Right cardiac atrium (tissue), 5 donors: Measurements from ENCODE around the gene YJEFN3. TPM values are rescaled to one million over a fixed set of nuclear protein-coding genes. Genes with fewer than 3 reads are reported as not detected.

Experiments used
- ATAC-seq, 2 donors: fragments of 200-7000 bp; cut with Tn5 transposase; one replicate each; pipeline versions ENCODE4 v1.8.0 to v1.9.1; 2020; ENCODE audit warnings: moderate library complexity in 2 of 2, mild to moderate bottlenecking in 1 of 2
- DNase-seq, 3 donors: peaks; one replicate each; pipeline ENCODE4 v3.0.0-alpha.2; 2020
- H3K27ac ChIP-seq: one replicate; pipeline ENCODE4 v1.5.1; 2013; ENCODE audit warnings: mild to moderate bottlenecking, low read length, control low read depth, moderate library complexity
- H3K27me3 ChIP-seq: one replicate; pipeline ENCODE4 v1.6.1; 2013; ENCODE audit not compliant: control insufficient read depth, insufficient read depth
- H3K4me1 ChIP-seq: one replicate; pipeline ENCODE4 v1.6.1; 2013; ENCODE audit warnings: low read length; ENCODE audit not compliant: control insufficient read depth, insufficient read depth
- H3K4me3 ChIP-seq: one replicate; pipeline ENCODE4 v1.5.1; 2013; ENCODE audit warnings: low read length, control low read depth
- H3K9me3 ChIP-seq: one replicate; pipeline ENCODE4 v1.6.1; 2013; ENCODE audit warnings: low read length; ENCODE audit not compliant: control insufficient read depth
- WGBS: extraction: QIAGEN DNeasy Blood & Tissue Kit; methylation state at CpG from one replicate; pipeline ENCODE4 v1.1.7; 2013; 5-methylcytosine and 5-hydroxymethylcytosine counted together
- intact Hi-C, 4 donors: fragments of 100-400 bp; cut with DNase I; formaldehyde crosslinking; loops; one replicate each; pipeline versions ENCODE4 v1.11.0 to v1.14.0; 2022 to 2023
- polyA plus RNA-seq: library from polyadenylated mRNA; stranded (reverse); fragments of 200-250 nt; gene quantifications from one replicate; pipeline ENCODE4 v1.2.3, GENCODE V29; 2013
- total RNA-seq, 4 donors: library from RNA; stranded (reverse); fragmentation: NEBNext Ultra II Directional; extraction: Animal tissue kit (Norgen Biotek cat#: 25700); gene quantifications; one replicate each; pipeline ENCODE4 v1.2.1, GENCODE V29; 2021
- donor health status: healthy with polysubstance abuse.
- donor health status: DM: no; HTN: yes; CAD: no.
- donor health status: DM: no; HTN: no; CAD: no.
- donor health status: DM: no; HTN: yes; CAD: no; lungs with severe emphysema.
- donor health status: DM: yes; HTN: yes; CAD: no.

The YJEFN3 gene
- total and polyA plus RNA-seq, 5 donors = 1.3 to 4.3 (median 1.7) TPM

DNA sequence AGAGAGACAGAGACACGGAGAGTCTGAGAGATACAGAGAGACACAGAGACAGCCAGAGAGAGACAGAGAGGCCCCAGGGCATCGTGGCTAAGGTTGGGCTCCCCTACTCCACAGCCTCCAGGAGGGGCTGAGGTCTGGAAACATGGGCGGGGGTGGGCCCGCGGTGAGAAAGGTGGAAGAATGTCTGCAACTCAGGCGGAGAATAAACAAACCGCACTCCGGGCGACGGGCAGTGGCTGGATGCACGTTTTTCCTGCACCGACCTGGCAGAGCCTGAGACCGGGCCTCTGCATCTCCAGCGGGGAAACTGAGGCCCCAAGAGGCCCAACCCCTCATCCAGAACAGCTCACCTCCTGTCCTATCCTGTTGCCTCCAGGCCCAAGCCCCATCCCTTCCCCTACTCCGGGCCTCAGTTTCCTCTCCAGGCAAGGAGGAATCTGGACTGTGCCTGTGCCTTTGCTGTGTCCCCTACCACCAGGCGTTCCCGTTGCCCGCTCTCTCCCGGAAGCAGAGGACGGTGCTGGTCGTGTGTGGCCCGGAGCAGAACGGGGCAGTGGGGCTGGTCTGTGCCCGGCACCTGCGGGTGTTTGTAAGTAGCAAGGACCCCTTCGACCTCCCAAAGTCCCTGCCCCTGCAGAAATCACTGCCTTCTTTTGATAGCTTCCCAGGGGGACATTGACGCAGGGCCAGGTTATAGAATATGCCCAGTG, 6.0 kb downstream of the YJEFN3 start:
- ATAC-seq (no peak), DNase-seq (no peak)
- 83% methylated on average over 27 of the region's 27 CpGs for WGBS
- Histone ChIP-seq H3K27me3 (no peaks in the 10 kb centered on the region), H3K4me1 (no peaks in the 10 kb centered on the region), H3K9me3 (no peaks in the 10 kb centered on the region), H3K4me3 (no peak overlapping the region), H3K27ac (no peak overlapping the region)
- intact Hi-C loops = loop anchor here (5.0 to 10.0 kb wide), 5 partner anchors 110 to 420 kb away; partner anchors contain the start of gene GMIP (in 1 of the 4)

DNA sequence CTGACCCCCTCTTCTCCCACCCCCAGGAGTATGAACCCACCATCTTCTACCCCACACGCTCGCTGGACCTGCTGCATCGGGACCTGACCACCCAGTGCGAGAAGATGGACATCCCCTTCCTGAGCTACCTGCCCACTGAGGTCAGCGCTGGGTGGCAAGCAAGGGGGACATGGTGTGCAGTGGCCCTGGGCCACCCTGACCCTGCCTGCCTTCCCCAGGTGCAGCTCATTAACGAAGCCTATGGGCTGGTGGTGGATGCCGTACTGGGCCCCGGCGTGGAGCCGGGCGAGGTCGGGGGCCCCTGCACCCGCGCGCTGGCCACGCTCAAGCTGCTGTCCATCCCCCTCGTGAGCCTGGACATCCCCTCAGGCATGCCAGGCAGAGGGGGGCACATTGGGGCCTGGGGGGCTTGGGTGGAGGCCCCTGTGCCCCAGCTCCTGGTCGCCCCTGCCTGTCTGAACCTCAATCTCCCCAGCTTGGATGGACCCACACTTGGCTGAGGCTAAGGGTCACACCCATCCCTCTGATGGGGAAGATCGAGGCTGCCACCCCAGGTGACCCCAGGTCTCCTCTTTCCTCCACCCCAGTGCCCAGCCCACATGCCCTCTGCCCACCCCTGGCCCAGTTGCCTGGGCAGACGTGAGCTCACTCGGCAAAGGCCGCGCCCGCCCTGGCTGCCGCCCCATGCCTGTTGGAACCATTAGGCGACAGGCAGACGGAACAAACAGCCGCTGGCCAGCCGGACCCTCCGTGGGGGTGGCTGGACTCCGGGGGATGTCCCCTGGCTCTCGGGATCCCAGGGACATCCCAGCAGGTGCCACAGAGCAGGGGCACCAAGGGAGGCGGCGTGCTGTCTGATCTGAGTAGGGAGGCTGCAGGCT, 6.8 kb downstream of the YJEFN3 start:
- ATAC-seq (no peak), DNase-seq (peak in 2 of 3 donors; percentile 46 to 60)
- no peak overlapping the region for H3K27ac ChIP-seq
- H3K27me3 ChIP-seq = no peaks in the 10 kb centered on the region
- peaks cover 2% of the 10 kb centered on the region for H3K4me1 ChIP-seq
- intact Hi-C loops = loop anchor here in 3 of 4 donors (10.0 kb wide), 3 partner anchors 109 to 419 kb away; partner anchors contain the start of gene GMIP (in 1 of the 3)
- 86% methylated on average over 34 of the region's 34 CpGs for WGBS
- no peak overlapping the region for H3K4me3 ChIP-seq
- no peaks in the 10 kb centered on the region for H3K9me3 ChIP-seq

DNA sequence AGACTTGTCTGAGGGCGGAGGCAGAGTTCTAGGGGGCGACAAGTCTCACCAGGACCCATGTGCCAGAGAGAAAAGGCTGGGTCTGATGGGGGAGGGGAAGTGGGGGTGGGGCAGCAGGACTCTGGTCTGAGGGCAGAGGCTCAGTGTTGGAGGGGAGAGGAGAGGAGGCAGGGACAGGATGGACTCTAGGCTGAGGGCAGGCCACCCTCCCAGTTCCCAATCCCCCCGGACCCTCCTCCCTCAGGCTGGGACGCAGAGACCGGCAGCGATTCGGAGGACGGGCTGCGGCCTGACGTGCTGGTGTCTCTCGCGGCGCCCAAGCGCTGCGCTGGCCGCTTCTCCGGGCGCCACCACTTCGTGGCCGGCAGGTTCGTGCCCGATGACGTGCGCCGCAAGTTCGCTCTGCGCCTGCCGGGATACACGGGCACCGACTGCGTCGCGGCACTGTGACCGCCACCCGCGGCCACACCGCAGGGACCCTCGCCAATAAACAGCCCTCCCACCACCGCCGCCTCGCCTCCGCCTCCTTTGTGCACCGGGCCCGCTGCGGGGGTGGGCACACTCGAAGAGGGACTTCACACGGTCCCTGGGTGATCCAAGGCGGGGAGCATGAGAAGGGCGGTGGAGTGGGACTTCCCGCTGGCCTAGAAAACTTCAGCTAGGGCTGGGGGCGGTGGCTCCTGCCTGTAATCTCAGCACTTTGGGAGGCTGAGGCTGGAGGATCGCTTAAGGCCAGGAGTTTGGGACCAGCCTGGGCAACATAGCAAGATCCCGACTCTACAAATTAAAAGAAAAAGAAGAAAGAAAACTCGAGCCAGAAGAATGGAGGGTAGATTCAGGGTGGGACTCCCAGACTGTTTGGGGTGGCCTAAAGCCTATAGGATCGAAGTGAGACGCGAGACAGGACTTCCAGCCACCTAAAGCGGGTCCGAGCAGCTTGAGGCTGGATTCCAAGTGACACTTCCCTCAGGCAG, 8.7 kb downstream of the YJEFN3 start:
- Histone ChIP-seq H3K27ac (no peak overlapping the region), H3K9me3 (no peaks in the 10 kb centered on the region), H3K4me1 (peaks cover 2% of the 10 kb centered on the region), H3K4me3 (no peak overlapping the region), H3K27me3 (no peaks in the 10 kb centered on the region)
- ATAC-seq (no peak), DNase-seq (peak in 1 of 3 donors; percentile 49)
- 29% methylated on average over 59 of the region's 59 CpGs for WGBS
- intact Hi-C loops = loop anchor here in 3 of 4 donors (10.0 kb wide), 3 partner anchors 107 to 417 kb away; partner anchors contain the start of gene GMIP (in 1 of the 3)

DNA sequence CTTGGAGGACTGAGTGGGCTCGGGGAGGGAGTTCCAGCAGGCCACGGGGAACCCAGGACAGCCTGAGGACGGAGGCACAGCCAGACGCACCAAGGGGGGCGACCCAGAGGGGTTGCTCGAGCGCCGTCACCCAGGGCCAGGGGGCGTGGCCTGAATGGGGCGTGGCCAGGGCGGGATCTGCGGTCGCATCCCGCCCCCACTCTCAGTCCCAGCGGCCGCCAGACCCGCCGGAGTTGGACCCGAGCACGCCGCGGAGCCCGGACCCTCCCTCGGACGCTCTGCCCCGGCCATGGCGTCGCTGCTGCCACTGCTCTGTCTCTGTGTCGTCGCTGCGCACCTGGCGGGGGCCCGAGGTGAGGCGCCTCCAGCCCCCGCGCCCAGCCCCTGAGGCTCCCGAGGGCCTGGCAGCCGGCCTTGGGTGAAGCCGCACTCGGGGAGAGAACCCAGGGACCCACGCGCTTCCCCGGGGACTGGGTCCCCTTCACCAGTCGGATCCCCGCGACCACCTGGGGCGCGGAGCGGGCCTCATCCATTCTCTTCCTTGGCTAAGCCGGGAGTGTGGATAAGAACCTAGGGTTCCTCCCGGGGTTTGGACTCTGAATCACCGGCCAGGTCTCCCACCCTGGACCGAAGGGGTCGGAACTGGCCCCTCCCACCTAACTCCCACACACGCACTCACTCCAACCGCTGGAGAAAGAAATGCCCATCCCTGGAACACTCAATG, 9.5 kb downstream of the YJEFN3 start, which contains the start of gene CILP2:
TSS of gene CILP2 (plus strand) at position 205 of the 724 bp plus-strand sequence. CDS start at position 290, 85 bp downstream.
- DNase-seq = peak; percentile 63 to 87 (median 86)
- Histone ChIP-seq H3K9me3 (no peaks in the 10 kb centered on the region), H3K27ac (no peak within 1 kb of the TSS), H3K27me3 (no peaks in the 10 kb centered on the region), H3K4me1 (peaks cover 2% of the 10 kb centered on the region), H3K4me3 (peak within 1 kb of the TSS; percentile 0)
- WGBS = 3% methylated on average over 56 of the region's 56 CpGs
- intact Hi-C loops = loop anchor here in 3 of 4 donors (10.0 kb wide), 3 partner anchors 107 to 417 kb away; partner anchors contain the start of gene GMIP (in 1 of the 3)
- ATAC-seq = peak; percentile 32 to 45

DNA sequence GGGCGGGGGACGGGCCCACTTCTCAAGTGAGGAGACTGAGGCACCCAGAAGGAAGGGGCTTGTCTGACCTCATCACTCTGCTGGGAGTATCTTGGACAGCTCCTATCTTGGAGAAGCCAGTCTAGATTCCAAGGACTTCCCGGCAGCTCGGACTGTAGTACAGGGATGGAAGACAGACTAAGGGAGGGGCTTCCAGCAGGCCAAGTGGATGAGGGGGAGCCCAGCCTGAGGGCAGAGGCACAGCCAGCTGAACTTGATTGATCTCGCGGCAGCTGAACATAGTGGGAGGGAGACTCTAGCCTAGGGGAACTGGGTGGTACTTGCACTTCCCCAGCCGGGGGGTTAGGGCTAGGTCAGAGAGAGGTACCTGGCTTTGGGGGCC, 10.1 kb downstream of the YJEFN3 start:
- H3K27me3 ChIP-seq = no peaks in the 10 kb centered on the region
- DNase-seq = peak in 1 of 3 donors; percentile 54

DNA sequence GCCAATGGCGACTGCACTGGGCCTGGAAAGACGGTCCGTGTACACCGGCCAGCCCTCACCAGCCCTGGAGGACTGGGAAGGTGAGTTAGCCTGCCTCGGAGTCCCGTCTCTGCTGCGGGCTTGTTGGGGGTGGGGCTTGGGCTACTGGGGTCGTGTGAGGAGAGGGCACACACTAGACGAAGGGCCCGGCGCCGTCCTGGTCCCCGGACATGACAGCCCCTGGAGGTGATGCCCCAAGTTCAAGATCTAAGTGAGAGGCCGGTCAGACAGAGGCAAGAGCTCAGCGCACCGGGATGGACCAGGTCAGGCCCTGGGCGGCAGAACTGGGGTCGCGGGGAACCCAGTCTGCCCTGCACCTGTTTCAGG, 11.0 kb downstream of the YJEFN3 start:
- no peak for ATAC-seq
- no peak overlapping the region for H3K4me3 ChIP-seq
- 35% methylated on average over 19 of the region's 19 CpGs for WGBS
- H3K9me3 ChIP-seq = no peaks in the 10 kb centered on the region
- no peak overlapping the region for H3K27ac ChIP-seq
- peaks cover 2% of the 10 kb centered on the region for H3K4me1 ChIP-seq
- peak in 1 of 3 donors; percentile 57 for DNase-seq
- no peaks in the 10 kb centered on the region for H3K27me3 ChIP-seq
- intact Hi-C loops = loop anchor here in 3 of 4 donors (10.0 kb wide), 3 partner anchors 105 to 415 kb away; partner anchors contain the start of gene GMIP (in 1 of the 3)

More for the DNA sequence above, 10.1 kb downstream of the YJEFN3 start:
- no peaks in the 10 kb centered on the region for H3K9me3 ChIP-seq
- no peak overlapping the region for H3K4me3 ChIP-seq
- 24% methylated on average over 7 of the region's 7 CpGs for WGBS
- ATAC-seq = peak in 1 of 2 donors; percentile 17
- H3K4me1 ChIP-seq = peaks cover 2% of the 10 kb centered on the region
- H3K27ac ChIP-seq = no peak overlapping the region
- intact Hi-C loops = loop anchor here in 3 of 4 donors (10.0 kb wide), 3 partner anchors 106 to 416 kb away; partner anchors contain the start of gene GMIP (in 1 of the 3)

DNA sequence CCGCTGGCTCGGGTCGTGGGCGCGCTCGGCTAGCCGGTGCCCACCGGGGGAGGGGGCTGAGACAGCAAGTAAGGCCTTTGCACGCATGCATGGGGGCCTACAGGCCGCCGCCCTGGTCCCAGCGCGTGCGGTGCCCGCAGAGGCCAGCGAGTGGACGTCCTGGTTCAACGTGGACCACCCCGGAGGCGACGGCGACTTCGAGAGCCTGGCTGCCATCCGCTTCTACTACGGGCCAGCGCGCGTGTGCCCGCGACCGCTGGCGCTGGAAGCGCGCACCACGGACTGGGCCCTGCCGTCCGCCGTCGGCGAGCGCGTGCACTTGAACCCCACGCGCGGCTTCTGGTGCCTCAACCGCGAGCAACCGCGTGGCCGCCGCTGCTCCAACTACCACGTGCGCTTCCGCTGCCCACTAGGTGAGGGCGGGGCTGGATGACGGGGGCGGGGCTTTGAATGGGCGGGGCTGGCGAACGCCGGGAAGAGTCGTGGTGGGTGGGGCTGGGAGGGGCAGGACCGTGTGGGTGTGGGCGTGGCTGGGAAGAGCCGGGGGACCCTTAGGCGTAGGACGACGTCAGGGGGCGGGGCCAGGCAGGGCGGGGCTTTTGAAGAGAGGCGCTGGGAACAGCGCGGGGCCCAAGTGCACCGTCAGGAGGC, 11.5 kb downstream of the YJEFN3 start:
- H3K9me3 ChIP-seq = no peaks in the 10 kb centered on the region
- WGBS = 10% methylated on average over 74 of the region's 74 CpGs
- intact Hi-C loops = no loop called here
- H3K27ac ChIP-seq = no peak overlapping the region
- no peaks in the 10 kb centered on the region for H3K27me3 ChIP-seq
- peaks cover 2% of the 10 kb centered on the region for H3K4me1 ChIP-seq
- DNase-seq (peak; percentile 82 to 90 (median 88)), ATAC-seq (peak; percentile 20 to 41)
- peak overlapping the region; percentile 8 for H3K4me3 ChIP-seq

DNA sequence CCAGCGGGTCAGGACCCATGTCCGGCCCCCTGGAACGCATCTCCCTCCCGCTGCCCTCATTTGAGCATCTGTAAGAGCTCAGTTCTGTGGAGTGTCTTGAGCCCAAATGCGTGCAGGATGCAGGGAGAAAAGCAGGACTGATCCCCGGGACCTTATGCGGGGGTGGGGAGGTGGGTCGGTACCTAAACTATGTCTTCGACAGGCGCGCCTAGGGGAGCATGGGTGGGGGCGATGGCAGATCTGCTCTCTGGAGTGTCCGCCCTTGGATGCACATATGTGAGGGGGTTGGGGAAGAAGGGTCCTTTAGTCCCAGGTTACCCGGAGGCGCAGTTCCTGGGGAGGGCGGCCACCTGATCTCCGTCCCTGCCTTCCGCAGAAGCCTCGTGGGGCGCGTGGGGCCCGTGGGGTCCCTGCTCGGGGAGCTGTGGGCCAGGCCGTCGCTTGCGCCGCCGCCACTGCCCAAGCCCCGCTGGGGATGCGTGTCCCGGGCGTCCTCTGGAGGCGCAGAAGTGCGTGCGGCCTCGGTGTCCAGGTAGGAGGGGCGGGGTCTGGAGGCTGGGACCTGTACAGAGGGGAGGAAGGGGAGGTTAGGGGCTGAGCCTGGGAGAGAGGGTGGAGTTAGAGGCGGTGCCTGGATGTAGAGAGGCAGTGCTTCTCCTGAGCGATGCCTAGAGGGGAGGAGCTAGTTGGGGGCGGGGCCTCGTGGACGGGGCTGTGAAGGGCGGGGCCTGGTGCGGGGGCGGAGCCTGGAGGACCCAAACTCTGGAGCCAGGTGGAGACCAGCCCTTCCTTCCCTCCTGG, 12.2 kb downstream of the YJEFN3 start:
- DNase-seq = peak in 1 of 3 donors; percentile 71
- WGBS = 4% methylated on average over 45 of the region's 45 CpGs
- peak overlapping the region; percentile 8 for H3K4me3 ChIP-seq
- H3K9me3 ChIP-seq = no peaks in the 10 kb centered on the region
- peak in 1 of 2 donors; percentile 23 for ATAC-seq
- H3K4me1 ChIP-seq = peaks cover 2% of the 10 kb centered on the region
- intact Hi-C loops = no loop called here
- H3K27ac ChIP-seq = no peak overlapping the region
- no peaks in the 10 kb centered on the region for H3K27me3 ChIP-seq

DNA sequence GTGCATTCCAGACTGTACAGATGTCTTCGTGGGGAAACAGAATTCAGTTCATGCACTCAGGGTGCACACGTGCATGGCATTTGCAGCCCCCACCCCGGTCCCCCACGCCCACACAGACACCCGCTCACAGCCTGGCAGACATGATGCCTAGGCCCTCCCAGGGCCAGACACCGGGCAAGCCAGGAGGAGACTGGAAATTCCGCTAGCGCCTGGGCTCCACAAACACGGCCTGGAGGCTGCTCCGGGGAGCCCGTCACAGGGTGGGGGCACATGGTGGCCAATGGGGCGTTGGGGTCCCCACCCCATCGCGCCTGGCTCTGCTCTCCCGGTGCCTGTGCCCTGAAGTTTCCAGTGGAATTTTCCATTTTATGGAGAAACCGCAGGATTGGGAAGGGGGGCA, 12.9 kb downstream of the YJEFN3 start:
- 82% methylated on average over 16 of the region's 16 CpGs for WGBS
- Histone ChIP-seq H3K4me3 (no peak overlapping the region), H3K9me3 (no peaks in the 10 kb centered on the region), H3K27me3 (no peaks in the 10 kb centered on the region), H3K4me1 (peaks cover 2% of the 10 kb centered on the region), H3K27ac (no peak overlapping the region)
- intact Hi-C loops = no loop called here
- DNase-seq (peak in 1 of 3 donors; percentile 46), ATAC-seq (no peak)
